SK-N-SH (cell line): ENCODE measurements around the gene NIPA2.

Experiments
- EZH2phosphoT487 ChIP-seq: fragments of 200-600 bp; sonication (generic); IDR thresholded peaks from 2 replicates; pipeline ENCODE4 v1.6.1; 2017; ENCODE audit warnings: low read depth, mixed run types, mild to moderate bottlenecking, antibody characterized with exemption, moderate library complexity, borderline replicate concordance
- POLR2AphosphoS5 ChIP-seq: IDR thresholded peaks from 2 replicates; pipeline ENCODE4 v1.6.1; 2012; ENCODE audit warnings: low read depth, low read length
- RCOR1 ChIP-seq: fragments of 150-350 bp; IDR thresholded peaks from 2 replicates; pipeline ENCODE4 v1.6.1; 2017; ENCODE audit warnings: antibody characterized with exemption, low read length
- RFX5 ChIP-seq: IDR thresholded peaks from 2 replicates; pipeline ENCODE4 v1.6.1; 2012; ENCODE audit warnings: mild to moderate bottlenecking, improper control_type of control experiment, low read length
- TF ChIP-seq, protein P1 (sequence below): fragments of 200-600 bp; sonication (generic); IDR thresholded peaks from 2 replicates; pipeline ENCODE4 v1.6.1; 2017; ENCODE audit warnings: antibody characterized with exemption, mild to moderate bottlenecking, moderate library complexity
- TF ChIP-seq, protein P2 (sequence below): IDR thresholded peaks from 2 replicates; pipeline ENCODE4 v1.4.0; 2012; ENCODE audit warnings: low read depth

DNA sequence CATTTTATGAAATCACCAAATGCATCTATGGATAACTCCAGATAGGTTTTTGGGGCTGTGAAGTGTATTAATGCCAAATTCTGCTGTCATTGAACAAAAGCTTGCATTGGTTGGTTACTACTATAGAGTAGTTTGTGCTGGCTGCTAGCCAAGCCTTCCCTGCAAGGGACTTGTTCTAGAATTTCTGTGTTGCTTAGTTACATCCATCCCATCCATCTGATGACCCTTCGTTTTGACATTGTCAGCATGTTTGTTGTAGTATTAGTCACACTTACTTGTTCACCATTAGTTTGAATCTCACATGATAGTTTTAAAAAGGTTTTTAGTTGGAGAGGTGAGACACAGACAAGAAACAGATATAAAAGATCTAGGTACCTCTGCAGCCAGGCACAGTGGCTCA, 7.0 kb upstream of the NIPA2 start:
- TF ChIP-seq, protein P1, sequence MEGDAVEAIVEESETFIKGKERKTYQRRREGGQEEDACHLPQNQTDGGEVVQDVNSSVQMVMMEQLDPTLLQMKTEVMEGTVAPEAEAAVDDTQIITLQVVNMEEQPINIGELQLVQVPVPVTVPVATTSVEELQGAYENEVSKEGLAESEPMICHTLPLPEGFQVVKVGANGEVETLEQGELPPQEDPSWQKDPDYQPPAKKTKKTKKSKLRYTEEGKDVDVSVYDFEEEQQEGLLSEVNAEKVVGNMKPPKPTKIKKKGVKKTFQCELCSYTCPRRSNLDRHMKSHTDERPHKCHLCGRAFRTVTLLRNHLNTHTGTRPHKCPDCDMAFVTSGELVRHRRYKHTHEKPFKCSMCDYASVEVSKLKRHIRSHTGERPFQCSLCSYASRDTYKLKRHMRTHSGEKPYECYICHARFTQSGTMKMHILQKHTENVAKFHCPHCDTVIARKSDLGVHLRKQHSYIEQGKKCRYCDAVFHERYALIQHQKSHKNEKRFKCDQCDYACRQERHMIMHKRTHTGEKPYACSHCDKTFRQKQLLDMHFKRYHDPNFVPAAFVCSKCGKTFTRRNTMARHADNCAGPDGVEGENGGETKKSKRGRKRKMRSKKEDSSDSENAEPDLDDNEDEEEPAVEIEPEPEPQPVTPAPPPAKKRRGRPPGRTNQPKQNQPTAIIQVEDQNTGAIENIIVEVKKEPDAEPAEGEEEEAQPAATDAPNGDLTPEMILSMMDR = no peak
- TF ChIP-seq EZH2phosphoT487 (no peak), RFX5 (no peak), RCOR1 (no peak), POLR2AphosphoS5 (no peak)
- TF ChIP-seq, protein P2, sequence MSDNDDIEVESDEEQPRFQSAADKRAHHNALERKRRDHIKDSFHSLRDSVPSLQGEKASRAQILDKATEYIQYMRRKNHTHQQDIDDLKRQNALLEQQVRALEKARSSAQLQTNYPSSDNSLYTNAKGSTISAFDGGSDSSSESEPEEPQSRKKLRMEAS = no peak
